GM18867 (cell line): Measurements from ENCODE around the gene FOSL1.

Experiments used
- ATAC-seq: cut with Tn5 transposase; IDR thresholded peaks from one replicate; pipeline ENCODE4 v1.9.1; 2021; ENCODE audit warnings: mild to moderate bottlenecking, moderate library complexity; ENCODE audit not compliant: unreplicated experiment

FOSL1 gene

GRCh38 chr11:65900125-65900898, at the start of gene FOSL1:
FOSL1 (minus strand) TSS chr11:65900388; CDS start chr11:65900339, 49 bp downstream.
- peak; percentile 80 for ATAC-seq

- no peak for ATAC-seq
These were observed 47.5 kb upstream of the FOSL1 start for GRCh38 chr11:65947603-65948125.

- ATAC-seq = no peak
These were observed 46.9 kb upstream of the FOSL1 start for GRCh38 chr11:65947133-65947532.

GRCh38 chr11:65946655-65947054, 46.5 kb upstream of the FOSL1 start:
- ATAC-seq = no peak

- no peak for ATAC-seq
These were observed 45.9 kb upstream of the FOSL1 start for GRCh38 chr11:65945941-65946558.

GRCh38 chr11:65945430-65945911, 45.3 kb upstream of the FOSL1 start, which contains the start of gene TSGA10IP:
TSGA10IP (plus strand) TSS chr11:65945480; CDS start chr11:65945676, 196 bp downstream.
- no peak for ATAC-seq

GRCh38 chr11:65944767-65945166, 44.6 kb upstream of the FOSL1 start:
- ATAC-seq = no peak

- no peak for ATAC-seq
These were observed 44.0 kb upstream of the FOSL1 start for GRCh38 chr11:65944191-65944590.

- ATAC-seq = no peak
These were observed 42.3 kb upstream of the FOSL1 start for GRCh38 chr11:65942531-65942930.

GRCh38 chr11:65941720-65942310, 41.6 kb upstream of the FOSL1 start:
- no peak for ATAC-seq

GRCh38 chr11:65937766-65938165, 37.6 kb upstream of the FOSL1 start:
- no peak for ATAC-seq

- ATAC-seq = no peak
These were observed 33.8 kb upstream of the FOSL1 start for GRCh38 chr11:65934014-65934413.

GRCh38 chr11:65932558-65932919, 32.4 kb upstream of the FOSL1 start:
- ATAC-seq = no peak

- no peak for ATAC-seq
These were observed 31.8 kb upstream of the FOSL1 start for GRCh38 chr11:65931773-65932557.

GRCh38 chr11:65928667-65929066, 28.5 kb upstream of the FOSL1 start:
- ATAC-seq = no peak

- ATAC-seq = peak; percentile 80
These were observed 27.8 kb upstream of the FOSL1 start for GRCh38 chr11:65927904-65928397.

- ATAC-seq = no peak
These were observed 25.2 kb upstream of the FOSL1 start for GRCh38 chr11:65925397-65925796.

GRCh38 chr11:65922565-65922964, 22.4 kb upstream of the FOSL1 start:
- ATAC-seq = no peak

GRCh38 chr11:65921876-65922275, 21.7 kb upstream of the FOSL1 start:
- no peak for ATAC-seq

GRCh38 chr11:65921033-65921555, 20.9 kb upstream of the FOSL1 start:
- no peak for ATAC-seq
